Kidney (tissue), 14 donors: ENCODE measurements around the gene PARVG. TPM values are rescaled to one million over a fixed set of nuclear protein-coding genes. Genes with fewer than 3 reads are reported as not detected.

ENCODE experiments used
- DNase-seq, 5 donors: peaks; one replicate each; pipeline ENCODE4 v3.0.0-alpha.2; 2013 to 2020
- FAIRE-seq: peaks from 2 replicates; lab custom pipeline; 2012; peaks lifted over from hg19 to GRCh38; lab: Jason Lieb, UNC
- H3K27ac ChIP-seq, 2 donors: one replicate each; pipeline ENCODE4 v1.7.0; 2013; ENCODE audit warnings: low read depth in 2 of 2, low read length in 2 of 2, inconsistent platforms in 1 of 2
- H3K27me3 ChIP-seq: one replicate; pipeline ENCODE4 v1.7.1; 2013; ENCODE audit warnings: low read length, inconsistent platforms; ENCODE audit not compliant: control insufficient read depth, insufficient read depth
- H3K36me3 ChIP-seq, 3 donors: one replicate each; pipeline versions ENCODE4 v1.7.0 to v1.7.1; 2013; ENCODE audit warnings: low read length in 3 of 3, control low read depth in 1 of 3, inconsistent platforms in 1 of 3; ENCODE audit not compliant: insufficient read depth in 3 of 3, control insufficient read depth in 2 of 3
- H3K4me1 ChIP-seq, 3 donors: one replicate each; pipeline versions ENCODE4 v1.7.0 to v1.7.1; 2013; ENCODE audit warnings: low read length in 3 of 3, inconsistent platforms in 1 of 3, low read depth in 1 of 3; ENCODE audit not compliant: control insufficient read depth in 2 of 3, insufficient read depth in 2 of 3
- H3K4me3 ChIP-seq, 3 donors: one replicate each; pipeline versions ENCODE4 v1.7.0 to v1.8.1; 2013; ENCODE audit warnings: low read length in 3 of 3, control low read depth in 1 of 3, inconsistent platforms in 1 of 3
- H3K9ac ChIP-seq, 3 donors: one replicate each; pipeline versions ENCODE4 v1.7.0 to v1.7.1; 2013; ENCODE audit warnings: low read length in 3 of 3, control low read depth in 1 of 3, inconsistent platforms in 1 of 3
- H3K9me3 ChIP-seq, 3 donors: one replicate each; pipeline versions ENCODE4 v1.7.0 to v1.7.1; 2013; ENCODE audit warnings: low read length in 3 of 3, control low read depth in 1 of 3, inconsistent platforms in 1 of 3; ENCODE audit not compliant: control insufficient read depth in 2 of 3, insufficient read depth in 1 of 3
- CTCF ChIP-seq: IDR thresholded peaks from 3 replicates; pipeline ENCODE4 v1.5.1; 2012; ENCODE audit warnings: mild to moderate bottlenecking, moderate library complexity, borderline replicate concordance; ENCODE audit not compliant: insufficient read depth; ENCODE audit errors: extremely low read depth
- intact Hi-C: fragments of 100-400 bp; cut with DNase I; formaldehyde crosslinking; loops from one replicate; pipeline ENCODE4 v1.11.1; 2022
- polyA plus RNA-seq: library from polyadenylated mRNA; stranded (reverse); fragments of 350-450 nt; fragmentation: Illumina TruSeq; extraction: RNeasy Lipid Tissue Mini Kit (QIAGEN cat#74804); gene quantifications from one replicate; pipeline ENCODE4 v1.2.3, GENCODE V29; 2014; ENCODE audit warnings: low read depth, low replicate concordance; ENCODE audit not compliant: insufficient read depth
- total RNA-seq: library from RNA; stranded (reverse); fragmentation: NEBNext Ultra II Directional; extraction: Animal tissue kit (Norgen Biotek cat#: 25700); gene quantifications from one replicate; pipeline ENCODE4 v1.2.1, GENCODE V29; 2021
- donor health status: control.
- donor health status: control.
- donor health status: control.
- donor health status: control.
- donor health status: control.
- donor health status: DM: yes; HTN: yes; CAD: no.
- donor health status: Normal renal cell carcinoma (clear cell type).

Gene PARVG
- total and polyA plus RNA-seq, 2 donors from 2014 or later: 2.5 to 20.9 TPM

GRCh38 chr22:44196731-44197131 lies 16.0 kb downstream of the PARVG start:
- Histone ChIP-seq H3K9me3 (no peaks in the 10 kb centered on the region), H3K27ac (no peak overlapping the region), H3K36me3 (no peaks in the 10 kb centered on the region), H3K4me1 (no peaks in the 10 kb centered on the region), H3K27me3 (no peaks in the 10 kb centered on the region), H3K9ac (no peak overlapping the region), H3K4me3 (no peak overlapping the region)
- TF ChIP-seq CTCF: no peak
- FAIRE-seq: no peak
- no peak for DNase-seq
- intact Hi-C loops: no loop called here

GRCh38 chr22:44197271-44197670 lies 16.5 kb downstream of the PARVG start:
- Histone ChIP-seq H3K27ac (no peak overlapping the region), H3K4me3 (no peak overlapping the region), H3K9ac (no peak overlapping the region), H3K9me3 (no peaks in the 10 kb centered on the region), H3K36me3 (no peaks in the 10 kb centered on the region), H3K27me3 (no peaks in the 10 kb centered on the region), H3K4me1 (no peaks in the 10 kb centered on the region)
- intact Hi-C loops: no loop called here
- TF ChIP-seq CTCF: no peak
- FAIRE-seq (no peak), DNase-seq (no peak)

- no peaks in the 10 kb centered on the region for H3K27me3 ChIP-seq
- no peaks in the 10 kb centered on the region for H3K9me3 ChIP-seq
- H3K9ac ChIP-seq: no peak overlapping the region
- no peaks in the 10 kb centered on the region for H3K36me3 ChIP-seq
- no peak for TF ChIP-seq CTCF
- no peaks in the 10 kb centered on the region for H3K4me1 ChIP-seq
- DNase-seq (peak in 1 of 5 donors; percentile 18), FAIRE-seq (no peak)
- H3K27ac ChIP-seq: no peak overlapping the region
- intact Hi-C loops: no loop called here
- no peak overlapping the region for H3K4me3 ChIP-seq
Observed at GRCh38 chr22:44199164-44199563, 18.4 kb downstream of the PARVG start.

- H3K4me3 ChIP-seq: no peak overlapping the region
- H3K27ac ChIP-seq: no peak overlapping the region
- no peaks in the 10 kb centered on the region for H3K27me3 ChIP-seq
- H3K9me3 ChIP-seq: no peaks in the 10 kb centered on the region
- peak in 1 of 5 donors; percentile 61 for DNase-seq
- FAIRE-seq: no peak
- H3K4me1 ChIP-seq: no peaks in the 10 kb centered on the region
- intact Hi-C loops: no loop called here
- no peak for TF ChIP-seq CTCF
- H3K9ac ChIP-seq: no peak overlapping the region
- H3K36me3 ChIP-seq: no peaks in the 10 kb centered on the region
Observed at GRCh38 chr22:44199866-44200265, 19.1 kb downstream of the PARVG start.
